ENCODE data around the gene NFS1.

NFS1 gene

DNA sequence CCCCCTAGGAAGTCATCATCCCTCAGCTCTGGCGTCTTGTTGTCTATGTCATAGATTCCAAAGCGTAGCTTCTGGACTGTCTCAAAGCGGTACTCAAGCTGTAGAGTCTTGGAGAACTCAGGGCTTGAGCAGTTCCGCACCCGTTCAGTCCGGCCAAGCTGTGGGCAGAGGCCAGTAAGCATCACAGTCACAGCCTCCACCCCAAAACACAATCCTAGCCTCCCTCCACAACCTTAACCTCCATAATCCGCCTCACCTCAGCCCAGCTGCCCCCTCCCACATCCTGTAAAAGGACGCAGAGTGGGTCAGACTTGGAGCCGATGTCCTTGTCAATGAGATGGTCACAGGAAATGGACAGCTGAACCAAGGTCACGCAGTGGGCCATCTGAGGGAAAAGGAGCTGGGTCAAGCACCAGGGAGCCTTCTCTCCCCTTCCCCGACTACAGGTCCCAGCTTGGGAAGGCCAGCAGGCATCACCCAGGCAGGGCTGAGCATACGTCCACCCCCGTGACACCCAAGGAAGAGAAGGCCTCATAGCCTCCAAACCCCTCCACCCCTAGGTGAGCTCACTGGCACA lies 66.5 kb downstream of the NFS1 start:
- no peak for TF ChIP-seq ZNF274 (IDR thresholded peaks at IDR 0.05; ENCODE audit: low read depth, low read length)
- H3K4me3 ChIP-seq (ENCODE audit: low read length), result no peak overlapping the region

DNA sequence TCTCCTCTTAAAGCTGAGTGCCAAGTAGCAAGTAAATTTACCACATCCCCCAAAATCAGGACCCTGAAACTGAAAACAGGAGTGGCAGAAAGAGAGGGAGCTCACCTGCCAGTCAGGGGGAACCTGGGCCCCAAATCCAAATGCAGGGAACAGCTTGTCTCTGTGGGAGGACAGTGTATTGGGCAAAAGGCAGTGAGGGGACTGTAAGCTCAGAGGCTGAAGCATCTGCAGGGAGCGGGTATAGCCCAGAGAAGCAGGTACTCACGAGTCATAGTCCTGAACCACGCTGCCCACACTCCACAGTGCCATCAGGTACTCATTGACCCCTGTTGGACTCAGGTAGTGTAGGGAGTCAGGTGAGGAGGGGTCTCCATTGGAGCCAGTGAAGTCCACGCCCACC lies 68.5 kb downstream of the NFS1 start:
- no peak overlapping the region for H3K4me3 ChIP-seq (ENCODE audit: low read length)
- TF ChIP-seq ZNF274 (IDR thresholded peaks at IDR 0.05; ENCODE audit: low read depth, low read length), result no peak

DNA sequence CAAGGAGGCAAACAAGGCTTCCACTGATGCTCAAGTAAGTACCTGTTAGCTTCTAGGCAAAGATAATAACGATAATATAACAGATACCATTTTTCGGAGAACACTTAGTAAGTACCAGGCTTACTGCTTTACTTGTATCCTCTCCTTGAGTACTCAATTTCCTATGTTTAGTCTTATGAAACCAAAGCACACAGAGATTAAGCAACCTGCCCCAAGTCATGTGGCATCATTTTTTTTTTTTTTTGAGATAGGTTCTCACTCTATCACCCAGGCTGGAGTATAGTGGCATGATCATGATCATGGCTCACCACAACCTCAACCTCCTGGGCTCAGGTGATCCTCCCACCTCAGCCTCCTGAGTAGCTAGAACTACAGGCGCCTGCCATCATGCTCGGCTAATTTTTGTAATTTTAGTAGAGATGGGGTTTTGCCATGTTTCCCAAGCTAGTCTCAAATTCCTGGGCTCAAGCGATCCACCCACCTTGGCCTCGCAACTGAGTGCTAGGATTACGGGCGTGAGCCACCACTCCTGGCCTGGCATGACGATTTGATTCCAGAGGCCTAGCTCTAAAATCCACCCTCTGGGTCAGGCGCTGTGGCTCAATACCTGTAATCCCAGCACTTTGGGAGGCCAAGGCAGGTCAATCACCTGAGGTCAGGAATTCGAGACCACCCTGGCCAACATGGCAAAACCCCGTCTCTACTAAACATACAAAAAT lies 69.6 kb downstream of the NFS1 start:
- TF ChIP-seq ZNF274 (IDR thresholded peaks at IDR 0.05; ENCODE audit: low read depth, low read length), result no peak
- H3K4me3 ChIP-seq (ENCODE audit: low read length), result no peak overlapping the region

DNA sequence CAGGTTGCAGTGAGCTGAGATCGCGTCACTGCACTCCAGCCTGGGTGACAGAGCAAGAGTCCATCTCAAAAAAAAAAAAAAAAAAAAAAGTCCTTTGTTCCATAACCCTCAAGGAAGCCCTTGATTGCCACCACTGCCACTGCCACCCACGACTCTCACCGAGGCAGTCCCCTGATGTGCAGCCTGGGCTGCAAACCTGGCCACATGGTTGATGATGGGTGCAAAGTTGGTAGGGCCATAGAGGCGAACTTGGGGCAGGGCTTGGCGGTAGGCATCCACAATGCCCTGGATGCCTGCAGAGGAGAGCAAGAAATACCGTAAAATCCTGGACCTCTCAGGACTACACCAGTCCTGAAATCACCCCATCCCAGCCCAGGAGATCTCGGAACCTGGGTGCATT lies 72.0 kb downstream of the NFS1 start:
- no peak for TF ChIP-seq ZNF274 (IDR thresholded peaks at IDR 0.05; ENCODE audit: low read depth, low read length)
- H3K4me3 ChIP-seq (ENCODE audit: low read length), result no peak overlapping the region

- no peak overlapping the region for H3K4me3 ChIP-seq (ENCODE audit: low read length)
- TF ChIP-seq ZNF274 (IDR thresholded peaks at IDR 0.05; ENCODE audit: low read depth, low read length), result no peak
Observed at GRCh38 chr20:35626386-35627001, 72.7 kb downstream of the NFS1 start.

DNA sequence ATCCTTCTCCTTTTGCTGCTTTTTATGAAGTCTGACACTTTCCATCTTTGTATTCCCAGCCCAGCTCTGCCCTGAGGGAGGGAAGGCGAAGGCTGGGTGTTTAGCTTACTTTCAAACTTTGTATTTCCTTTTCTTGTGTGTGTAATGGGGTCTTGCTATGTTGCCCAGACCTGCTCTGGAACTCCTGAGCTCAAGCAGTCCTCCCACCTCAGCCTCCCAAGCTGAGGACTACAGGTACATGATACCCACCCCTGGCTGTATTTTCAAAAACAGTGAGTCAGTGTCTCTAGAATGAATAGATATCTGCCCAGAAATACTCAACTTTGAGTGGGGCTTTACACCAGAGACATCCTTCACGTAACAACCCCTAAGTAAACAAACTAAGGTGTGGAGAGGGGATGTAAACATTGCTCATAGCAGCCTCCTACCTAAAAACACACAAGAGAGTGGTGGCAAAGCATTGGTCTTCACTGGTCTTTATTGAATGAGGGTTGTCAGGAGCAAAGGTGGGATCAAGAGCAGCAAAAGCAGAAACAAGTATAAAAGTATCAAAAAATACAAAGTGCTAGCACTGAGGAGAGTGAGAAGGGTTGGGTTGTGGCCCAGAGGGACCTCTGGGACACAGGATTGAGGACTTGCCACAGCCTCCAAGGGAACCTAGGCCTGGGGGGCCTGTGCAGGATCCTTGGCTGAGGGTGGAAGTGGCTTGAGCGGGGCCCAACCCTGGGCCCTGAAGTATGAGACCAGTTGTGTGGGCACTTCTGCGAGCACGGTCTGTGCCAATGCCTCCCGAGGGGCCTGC lies 73.4 kb downstream of the NFS1 start:
- H3K4me3 ChIP-seq (ENCODE audit: low read length), result no peak overlapping the region
- no peak for TF ChIP-seq ZNF274 (IDR thresholded peaks at IDR 0.05; ENCODE audit: low read depth, low read length)

GRCh38 chr20:35621560-35621946 lies 77.6 kb downstream of the NFS1 start:
- no peak overlapping the region for H3K4me3 ChIP-seq (ENCODE audit: low read length)
- TF ChIP-seq ZNF274 (IDR thresholded peaks at IDR 0.05; ENCODE audit: low read depth, low read length), result no peak

DNA sequence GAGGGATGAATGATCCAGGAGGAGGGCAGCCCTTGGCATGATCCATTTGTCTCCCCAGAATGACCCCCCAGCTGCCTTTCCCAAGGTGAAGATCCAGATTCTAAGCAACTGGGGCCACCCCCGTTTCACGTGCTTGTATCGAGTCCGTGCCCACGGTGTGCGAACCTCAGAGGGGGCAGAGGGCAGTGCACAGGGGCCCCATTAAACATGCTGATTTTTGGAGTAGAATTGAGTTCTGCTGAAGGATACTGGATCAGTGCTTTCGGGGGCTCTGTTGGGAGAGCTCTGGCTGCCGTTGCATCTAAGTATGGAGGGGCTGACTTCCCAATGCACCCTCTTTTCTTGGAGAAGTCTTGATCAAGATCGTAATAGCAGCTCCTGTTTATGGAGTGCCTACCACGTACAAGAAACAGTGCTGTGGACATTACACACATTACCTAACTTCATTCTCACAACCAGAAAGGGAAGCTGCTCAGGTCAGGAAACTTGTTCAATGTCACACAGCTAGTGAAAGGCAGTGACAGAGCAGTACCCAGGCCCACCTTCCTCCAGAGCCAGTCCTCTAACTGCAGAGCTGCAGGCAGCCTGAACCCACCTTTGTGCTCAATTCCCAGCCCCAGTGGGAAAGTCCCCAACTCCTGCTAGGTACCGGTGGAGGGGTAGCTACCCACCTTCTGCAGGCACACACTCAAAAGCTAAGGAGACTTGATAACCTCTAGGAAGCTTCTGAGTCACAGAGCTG lies 78.2 kb downstream of the NFS1 start:
- no peak for TF ChIP-seq ZNF274 (IDR thresholded peaks at IDR 0.05; ENCODE audit: low read depth, low read length)
- no peak overlapping the region for H3K4me3 ChIP-seq (ENCODE audit: low read length)

- H3K4me3 ChIP-seq (ENCODE audit: low read length), result peak overlapping the region; percentile 63; the same call in 1 of the 2 replicates
- TF ChIP-seq ZNF274 (IDR thresholded peaks at IDR 0.05; ENCODE audit: low read depth, low read length), result no peak
Observed at GRCh38 chr20:35619196-35620095, 79.7 kb downstream of the NFS1 start.

DNA sequence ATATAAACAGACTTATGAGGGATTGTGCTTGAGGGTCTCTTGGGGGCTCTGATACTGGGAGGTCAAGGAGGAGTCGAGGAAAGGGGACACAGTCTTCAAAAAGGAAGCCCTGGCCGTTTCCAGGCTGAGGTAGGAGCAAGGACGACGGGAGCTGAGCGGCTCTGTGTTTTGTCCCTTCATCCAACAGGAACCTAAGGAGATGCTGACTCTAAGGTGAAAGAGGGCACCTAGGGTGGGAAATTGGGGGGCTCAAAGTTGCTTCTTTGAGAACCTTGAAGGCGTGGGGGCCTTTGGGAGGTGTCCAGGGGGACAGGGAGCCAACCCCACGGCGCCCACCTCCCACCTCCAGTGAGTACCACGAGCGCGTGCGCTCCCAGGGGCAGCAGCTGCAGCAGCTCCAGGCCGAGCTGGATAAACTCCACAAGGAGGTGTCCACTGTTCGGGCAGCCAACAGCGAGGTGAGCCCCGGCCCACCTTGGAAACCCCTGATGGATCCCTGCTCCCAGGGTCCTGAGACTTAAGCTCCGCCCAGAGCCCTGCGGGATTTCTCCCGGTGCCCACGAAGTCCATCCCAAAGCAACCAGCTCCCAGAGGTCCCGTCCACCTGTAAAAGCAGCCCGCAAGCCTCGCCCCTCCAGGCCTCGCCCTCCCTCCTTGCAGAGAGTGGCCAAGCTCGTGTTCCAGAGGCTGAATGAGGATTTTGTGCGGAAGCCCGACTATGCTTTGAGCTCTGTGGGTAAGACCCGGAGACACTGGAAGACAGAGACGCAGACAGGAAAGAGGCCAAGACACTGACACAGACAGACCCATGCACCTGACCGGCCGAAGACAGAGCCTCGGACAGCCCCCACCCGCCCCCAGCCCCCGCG lies 80.7 kb downstream of the NFS1 start:
- TF ChIP-seq ZNF274 (IDR thresholded peaks at IDR 0.05; ENCODE audit: low read depth, low read length), result no peak
- peak overlapping the region; percentile 63; the same call in 1 of the 2 replicates for H3K4me3 ChIP-seq (ENCODE audit: low read length)

All from GM08714 (cell line).